OCI-M2 (cell line): ENCODE data around the gene KRTAP10-3.

Source experiments
- DNase-seq: peaks from one replicate; lab custom pipeline; 2025; ENCODE audit not compliant: unreplicated experiment; lab: John Stamatoyannopoulos, UW

The KRTAP10-3 gene

DNA sequence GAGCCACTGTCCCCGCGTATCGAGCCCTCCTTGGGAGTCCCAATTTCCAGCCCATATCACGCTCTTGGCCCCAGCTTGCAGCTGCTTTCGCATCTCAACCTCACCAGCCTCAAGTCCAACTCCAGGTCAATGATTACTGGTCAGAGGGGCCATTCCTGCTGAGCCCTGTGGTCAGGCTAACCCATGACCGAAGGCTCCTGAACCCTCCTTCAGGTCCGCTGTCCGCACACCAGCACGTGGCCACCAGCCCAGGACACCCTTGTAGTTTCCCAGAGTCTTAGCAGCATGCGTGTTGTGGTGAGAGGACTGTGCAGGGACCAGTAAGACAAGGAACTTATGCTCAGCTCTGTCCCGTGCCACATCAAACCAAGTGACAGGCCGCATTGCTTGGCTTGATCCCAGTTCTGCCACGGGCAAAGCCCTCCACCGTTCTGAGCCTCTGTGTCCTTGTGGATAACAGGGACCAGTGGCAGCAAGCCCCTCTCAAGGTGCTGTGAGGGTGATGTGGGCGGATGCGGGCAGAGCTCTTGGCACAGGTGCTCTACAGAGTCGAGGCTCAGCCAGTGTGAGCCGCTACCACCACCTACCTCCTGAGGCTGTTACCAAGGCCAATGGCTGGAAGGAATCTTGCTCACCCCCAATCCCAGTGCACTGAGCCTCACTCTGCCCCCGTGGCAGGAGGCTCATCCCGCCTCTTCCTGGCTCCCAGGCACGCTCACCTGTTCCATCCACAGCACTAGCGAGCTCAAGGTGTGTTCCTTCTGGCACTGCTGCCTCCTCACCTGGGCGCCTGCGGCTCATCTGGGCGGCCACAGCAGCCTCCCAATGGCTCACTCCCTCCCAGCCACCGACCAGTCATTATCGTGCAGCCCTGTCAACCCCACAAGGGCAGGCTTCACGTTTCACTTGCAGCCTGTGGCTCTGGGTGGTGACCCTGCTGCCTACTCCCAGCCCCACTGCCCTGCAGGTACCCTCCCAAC, 39.0 kb downstream of the KRTAP10-3 start:
- DNase-seq, result no peak

DNA sequence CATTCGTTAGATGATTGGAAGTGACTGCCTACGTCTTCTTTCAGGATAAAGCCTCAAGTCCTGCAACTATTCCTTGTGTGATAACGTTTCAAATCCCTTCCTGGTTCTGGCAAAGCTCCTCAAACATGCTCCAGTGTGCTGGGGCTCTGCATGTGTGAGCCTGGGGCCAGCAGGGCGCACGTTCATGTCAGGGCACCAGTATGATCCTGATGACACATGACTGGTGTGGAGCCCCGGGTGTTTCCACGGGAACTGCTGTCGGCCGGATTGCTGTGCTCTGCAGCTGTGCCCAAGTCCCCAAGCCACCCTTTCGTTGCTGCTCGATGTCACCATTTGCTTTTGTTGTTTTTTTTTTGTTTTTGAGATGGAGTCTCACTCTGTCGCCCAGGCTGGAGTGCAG, 39.9 kb downstream of the KRTAP10-3 start:
- DNase-seq, result no peak

DNA sequence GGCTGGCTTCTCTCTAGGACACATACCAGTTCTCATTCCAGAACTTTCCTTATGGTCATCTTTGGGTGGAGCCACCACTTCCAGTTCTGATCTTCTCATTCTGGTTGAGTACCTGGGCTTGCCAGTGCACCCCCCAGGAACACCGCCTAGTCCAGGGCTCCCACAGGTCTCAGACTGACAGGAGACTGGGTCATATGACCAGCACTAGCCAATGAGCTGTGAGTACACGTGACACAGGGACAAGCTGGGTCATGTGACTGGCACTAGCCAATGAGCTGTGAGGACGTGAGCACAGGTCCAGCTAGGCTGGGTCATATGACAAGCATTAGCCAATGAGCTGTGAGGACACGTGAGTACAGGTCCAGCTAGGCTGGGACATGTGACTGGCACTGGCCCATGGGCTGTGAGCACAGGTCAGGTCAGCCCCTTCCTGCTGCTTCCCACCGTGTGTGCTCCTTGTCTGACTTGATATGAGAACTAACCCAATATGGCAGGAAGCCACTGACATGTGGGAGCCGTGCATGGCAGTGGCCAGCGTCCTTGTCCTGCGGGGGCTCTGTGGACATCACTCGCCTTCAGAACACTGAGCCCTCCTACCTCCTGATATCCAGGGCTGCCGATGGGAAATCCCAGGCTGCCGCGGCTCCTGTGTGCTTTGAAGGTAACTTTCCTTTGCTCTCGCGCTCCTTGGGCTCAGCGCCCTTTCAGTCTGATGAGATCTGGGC, 41.3 kb downstream of the KRTAP10-3 start:
- no peak for DNase-seq

DNA sequence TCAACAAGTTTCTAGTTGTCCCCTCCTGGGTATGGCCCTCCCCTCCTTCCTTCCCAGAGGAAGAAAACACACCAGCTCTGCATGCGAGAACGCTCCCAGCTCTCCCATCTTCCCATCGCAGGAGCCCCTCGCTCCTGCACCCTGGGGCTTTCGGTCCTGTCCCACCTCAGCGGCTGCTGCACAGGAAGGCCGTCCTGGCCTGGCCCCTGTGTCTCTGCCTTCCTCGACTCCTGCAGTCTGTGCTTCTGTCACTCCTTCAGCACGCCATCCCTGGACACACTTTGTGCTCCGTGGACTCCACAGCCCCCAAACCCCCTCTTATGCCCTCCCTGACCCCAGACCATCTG, 41.8 kb downstream of the KRTAP10-3 start:
- no peak for DNase-seq

DNA sequence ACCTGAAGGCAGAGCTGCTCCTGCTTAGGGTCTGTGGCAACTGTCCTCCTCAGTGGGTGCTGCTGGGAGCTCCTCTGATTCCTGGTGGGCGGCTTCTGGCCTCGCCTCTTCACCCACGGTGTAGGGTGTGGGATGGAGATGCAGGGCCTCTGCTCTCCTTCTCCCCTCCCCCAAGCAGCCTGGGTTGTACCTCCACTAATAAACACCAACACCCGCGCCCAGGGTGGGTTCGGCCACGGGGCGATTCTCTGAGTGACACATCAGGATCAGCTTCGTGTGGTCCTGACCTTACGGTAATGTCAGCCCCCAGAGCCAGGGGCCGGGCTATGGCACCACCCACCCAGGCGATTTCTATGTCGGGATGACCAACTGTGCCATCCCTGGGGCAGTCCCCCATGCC, 42.3 kb downstream of the KRTAP10-3 start:
- DNase-seq, result no peak

DNA sequence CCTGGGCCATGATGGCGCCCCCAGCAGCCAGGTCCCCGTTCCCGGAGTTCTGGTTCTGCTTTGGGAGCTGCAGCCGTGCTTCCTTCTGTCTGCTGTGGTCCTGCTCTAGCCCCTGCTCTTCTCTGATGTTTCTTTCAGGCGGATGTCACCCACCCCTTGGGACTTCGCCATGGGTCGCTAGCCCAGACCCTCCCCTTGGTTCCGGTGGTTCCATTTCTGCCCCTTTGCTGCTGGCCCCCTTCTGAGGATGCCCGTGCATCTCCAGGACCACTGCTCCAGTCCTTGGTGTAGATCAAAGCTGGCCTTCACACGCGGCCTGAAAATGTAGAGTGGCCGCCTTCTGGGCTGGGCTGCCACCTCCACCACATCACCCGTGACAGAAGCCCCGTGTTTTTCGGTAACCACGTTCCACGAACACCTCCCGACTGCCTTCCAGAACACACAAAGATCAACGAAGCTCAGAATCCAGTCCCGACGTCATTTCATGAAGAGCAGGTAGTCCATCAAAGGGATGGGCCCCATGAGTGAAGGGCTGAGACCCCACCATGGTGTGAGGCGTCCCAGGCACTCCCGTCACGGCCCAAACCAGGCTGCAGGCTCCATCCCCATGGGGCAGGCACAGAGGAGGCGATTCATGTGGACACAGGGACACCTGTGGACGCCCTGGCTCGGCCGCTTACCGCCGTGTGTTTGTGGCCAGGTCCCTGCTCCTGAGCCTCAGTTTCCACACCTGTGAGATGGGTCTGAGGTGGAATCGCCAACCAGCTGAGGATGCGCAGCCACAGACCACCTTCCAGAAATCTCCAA, 43.0 kb downstream of the KRTAP10-3 start:
- no peak for DNase-seq

DNA sequence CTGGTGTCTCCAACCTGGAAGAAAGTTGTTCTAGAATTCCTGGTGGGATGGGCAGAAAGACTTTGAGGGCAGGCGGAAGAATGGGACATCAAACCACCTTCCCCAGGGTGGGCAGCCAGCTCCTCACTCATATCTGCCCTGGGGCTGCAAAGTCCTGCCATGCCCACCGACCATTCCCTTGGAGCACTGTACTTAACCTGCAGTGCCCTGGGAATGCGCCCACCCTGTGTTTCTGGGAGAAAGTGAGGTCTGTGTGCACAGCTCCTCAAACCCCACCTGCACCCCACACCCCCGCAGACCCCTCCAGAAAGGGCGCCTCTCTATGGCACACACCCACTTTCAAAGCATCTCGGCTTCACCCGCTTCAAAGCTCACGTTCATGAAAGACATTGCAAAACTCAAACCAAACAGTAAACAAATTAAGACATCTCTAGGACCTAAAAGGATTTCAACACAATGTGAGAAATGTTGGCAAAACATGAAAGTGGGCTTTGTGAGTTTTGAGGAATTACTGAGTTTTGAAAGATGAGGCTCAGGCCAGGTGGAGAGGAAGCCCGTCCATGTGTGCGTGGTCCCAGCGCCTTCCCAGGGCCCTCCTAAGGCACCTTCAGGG, 43.7 kb downstream of the KRTAP10-3 start:
- DNase-seq, result no peak

DNA sequence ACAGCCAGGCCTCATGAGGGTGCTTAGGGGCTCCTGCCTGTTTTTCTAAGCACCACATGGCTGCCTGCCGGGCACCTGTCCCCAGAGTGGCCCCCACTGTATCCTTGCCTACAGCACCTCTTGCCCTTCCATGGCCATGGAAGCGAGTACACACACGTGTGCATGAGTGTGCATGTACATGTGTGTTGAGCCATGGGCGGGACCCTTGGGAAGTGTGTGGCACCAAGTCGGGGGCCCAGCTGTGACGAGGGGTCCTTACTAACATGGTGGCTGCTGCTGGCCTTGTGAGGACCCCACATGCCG, 44.4 kb downstream of the KRTAP10-3 start:
- no peak for DNase-seq

DNA sequence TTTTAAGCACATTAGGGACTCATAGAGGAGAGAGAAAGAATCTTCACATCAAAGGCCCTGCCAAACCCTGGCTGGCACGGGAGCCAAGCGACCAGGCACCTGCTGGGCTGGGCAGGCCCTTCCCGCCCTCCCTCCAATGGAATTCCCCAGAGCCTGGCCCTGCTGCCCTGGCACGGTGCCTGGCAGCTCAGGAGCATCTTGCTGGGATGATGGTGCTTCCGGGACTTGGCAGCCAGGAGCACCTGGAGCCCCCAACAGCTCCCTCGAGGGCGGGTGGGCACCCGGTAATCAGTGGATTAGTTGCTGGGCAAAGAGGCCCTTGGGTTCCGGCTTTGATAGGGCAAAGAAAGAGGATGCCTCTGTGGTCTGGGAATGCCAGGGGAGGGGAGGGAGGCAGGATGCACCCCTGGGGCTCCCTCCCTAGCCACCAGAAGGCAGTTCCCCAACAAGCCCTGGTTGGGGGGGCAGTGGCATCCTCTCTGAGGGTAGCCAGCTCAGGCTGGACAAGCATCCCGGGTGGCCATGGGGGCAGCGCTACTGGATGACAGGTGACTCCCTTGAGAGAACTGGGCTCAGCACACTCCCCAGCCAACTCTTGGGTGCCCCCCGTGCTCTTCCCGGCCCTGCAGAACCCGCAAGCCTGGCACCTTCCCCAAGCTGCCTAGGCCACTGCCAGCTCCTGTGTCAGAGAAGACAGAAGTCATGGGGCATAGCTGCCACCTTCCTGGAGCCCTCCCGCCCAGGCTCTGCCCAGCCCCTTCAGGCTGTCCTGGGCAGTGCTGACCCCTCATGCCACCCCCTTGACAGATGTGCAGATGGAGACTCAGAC, 45.0 kb downstream of the KRTAP10-3 start:
- no peak for DNase-seq

DNA sequence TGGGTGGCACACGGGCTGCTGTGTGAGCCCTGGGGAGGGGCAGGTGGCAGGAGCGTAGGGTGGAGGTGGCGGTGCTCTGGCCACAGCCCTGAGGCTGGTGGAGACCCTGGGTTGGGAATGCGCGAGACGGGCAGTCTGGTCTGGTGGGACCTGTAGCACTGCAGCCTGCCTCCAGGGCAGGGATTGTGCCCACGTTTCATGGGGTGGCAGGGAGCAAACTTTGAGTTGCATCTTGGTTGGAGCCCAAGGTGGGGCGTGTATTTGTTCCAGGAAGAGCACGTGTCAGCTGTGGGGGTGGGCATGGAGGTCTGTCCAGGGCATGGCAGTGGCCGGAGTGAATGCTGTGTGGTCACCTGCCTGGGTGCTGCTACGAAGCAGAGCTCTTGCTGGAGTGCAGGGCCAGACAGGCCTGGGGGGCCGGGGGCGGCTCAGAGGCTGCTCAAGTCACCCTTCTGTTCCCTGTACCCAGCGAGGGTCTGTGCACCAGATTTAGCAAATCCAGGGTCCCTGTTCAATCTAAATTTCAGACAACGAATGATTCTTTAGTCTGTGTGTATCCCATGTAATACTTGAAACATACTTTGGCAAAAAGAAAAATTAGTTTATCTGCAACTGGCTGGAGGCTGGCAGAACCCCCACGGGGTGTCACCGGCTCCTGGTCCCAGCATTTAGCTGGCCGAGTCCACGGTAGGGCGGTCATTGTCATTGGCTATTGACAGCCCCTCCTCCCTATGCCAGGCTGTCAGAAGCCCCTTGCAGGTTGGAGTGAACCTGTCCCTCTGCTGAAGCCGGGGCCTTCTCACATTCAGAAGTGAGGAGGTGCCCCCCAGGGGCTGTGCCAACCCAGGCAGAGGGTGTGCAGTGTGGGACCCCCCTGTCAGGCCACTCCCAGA, 45.9 kb downstream of the KRTAP10-3 start:
- DNase-seq, result no peak

DNA sequence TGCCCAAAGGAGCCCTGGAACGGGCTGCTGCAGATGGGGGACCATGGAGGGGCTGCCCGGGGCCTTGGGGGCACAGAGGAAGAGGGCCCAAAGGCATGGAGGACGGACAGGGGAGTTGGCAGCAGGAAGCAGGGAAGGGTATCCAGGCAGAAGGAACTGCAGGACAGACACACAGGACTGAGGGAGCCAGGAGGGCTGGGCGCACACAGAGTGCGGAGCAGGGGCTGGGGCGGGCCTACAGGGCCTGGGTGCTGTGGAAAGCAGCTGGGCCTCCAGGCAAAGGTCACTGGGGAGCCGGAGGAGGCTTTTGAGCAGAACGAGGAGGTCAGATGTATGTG, 46.7 kb downstream of the KRTAP10-3 start:
- DNase-seq, result no peak

DNA sequence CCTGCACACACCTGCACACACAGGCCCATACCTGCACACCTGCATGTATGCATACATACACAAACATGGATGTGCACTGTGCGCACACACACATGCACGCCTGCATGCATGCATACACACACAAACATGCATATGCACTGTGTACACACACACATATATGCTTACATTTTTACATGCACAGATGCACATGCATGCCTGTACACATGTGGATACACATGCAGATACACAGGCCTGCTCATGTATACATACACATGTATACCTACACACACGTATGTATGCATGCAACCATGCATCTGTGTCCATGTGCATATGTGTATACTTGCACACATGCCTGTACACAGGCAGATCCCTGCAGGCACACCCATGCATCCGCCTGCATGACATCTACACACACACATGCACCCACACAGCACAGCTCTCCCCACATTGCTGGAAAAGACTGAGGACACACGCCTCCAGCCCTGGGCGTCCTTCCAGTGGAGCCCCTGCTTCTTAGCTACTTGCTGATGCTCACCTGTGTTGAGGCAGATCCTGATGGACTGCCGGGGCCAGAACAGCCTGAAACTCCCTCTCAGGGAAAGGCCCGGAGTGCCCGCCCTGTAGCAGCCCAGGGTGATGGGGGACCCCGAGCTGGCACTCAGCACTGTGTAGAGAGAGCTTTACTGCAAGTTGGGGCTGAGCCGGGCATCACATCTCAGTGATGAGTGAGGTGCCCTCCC, 47.2 kb downstream of the KRTAP10-3 start:
- DNase-seq, result no peak

DNA sequence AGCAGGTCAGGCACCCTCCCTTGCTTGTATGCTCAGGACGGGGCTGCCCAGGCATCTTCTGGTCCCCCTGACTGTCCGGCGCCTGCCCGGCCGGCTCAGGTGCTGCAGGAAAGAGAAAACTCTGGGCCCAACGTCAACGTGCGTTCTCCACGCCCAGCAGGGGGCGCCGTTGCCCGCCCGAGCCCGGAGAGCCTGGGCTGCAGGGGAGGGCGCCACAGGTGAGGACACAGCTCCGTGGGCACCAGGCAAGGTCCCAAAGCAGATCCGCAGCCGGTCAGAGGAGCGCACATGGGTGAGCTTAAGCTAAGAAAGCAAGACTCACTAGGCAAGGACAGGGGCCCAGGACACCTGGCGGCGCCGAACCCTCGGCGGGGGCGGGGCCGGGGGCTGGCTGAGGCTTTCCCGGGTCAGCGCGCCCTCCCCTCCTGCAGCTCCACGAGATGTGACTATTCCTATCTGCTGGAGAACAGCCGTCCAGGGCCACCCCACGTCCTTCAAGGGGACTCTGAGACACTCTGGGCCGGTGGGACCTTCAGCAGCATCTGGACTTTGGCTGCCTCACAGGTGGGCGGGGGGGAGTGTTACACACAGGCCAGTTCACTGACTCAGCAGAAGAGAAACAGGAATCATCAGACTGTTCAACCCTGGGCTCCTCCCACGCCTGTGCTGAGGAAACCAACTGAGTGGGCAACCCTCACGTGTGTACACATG, 47.9 kb downstream of the KRTAP10-3 start:
- no peak for DNase-seq

DNA sequence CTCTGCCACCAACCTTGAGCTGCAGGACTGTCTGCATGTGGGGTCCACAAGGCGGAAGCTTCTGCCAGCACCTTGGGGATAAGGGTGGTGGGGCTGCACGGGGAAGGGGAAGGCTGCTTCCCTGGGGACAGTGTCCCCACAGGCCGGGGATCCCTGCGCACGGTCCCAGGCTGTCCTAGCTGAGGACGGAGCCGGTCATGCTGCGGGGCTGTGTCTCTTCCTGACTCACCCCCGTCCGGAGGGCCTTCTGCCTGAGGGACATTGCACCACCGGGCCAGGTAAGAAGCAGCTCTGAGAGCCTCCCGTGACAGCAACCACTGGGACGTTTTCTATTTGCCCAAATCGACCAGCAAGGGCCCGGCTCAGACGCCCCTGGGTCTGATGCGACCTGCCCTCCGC, 48.5 kb downstream of the KRTAP10-3 start:
- no peak for DNase-seq

DNA sequence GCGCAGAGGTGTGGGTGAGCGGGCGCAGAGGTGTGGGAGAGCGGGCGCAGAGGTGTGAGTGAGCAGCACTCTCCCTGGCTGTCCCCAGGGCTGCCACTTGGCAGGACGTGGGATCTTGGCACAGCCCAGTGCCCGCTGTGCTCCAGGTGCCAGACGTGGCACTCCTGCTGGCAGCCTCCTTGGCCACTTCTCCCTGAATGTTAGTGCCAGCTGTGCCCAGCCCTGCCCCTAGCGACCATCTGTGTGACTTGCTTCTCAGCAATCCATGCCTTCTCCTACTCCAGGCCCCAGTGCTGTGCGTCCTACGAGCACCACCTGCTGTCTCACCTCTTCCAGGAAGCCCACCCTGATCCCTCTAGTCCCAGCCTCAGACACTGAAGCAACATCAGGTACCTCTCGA, 49.1 kb downstream of the KRTAP10-3 start:
- no peak for DNase-seq

DNA sequence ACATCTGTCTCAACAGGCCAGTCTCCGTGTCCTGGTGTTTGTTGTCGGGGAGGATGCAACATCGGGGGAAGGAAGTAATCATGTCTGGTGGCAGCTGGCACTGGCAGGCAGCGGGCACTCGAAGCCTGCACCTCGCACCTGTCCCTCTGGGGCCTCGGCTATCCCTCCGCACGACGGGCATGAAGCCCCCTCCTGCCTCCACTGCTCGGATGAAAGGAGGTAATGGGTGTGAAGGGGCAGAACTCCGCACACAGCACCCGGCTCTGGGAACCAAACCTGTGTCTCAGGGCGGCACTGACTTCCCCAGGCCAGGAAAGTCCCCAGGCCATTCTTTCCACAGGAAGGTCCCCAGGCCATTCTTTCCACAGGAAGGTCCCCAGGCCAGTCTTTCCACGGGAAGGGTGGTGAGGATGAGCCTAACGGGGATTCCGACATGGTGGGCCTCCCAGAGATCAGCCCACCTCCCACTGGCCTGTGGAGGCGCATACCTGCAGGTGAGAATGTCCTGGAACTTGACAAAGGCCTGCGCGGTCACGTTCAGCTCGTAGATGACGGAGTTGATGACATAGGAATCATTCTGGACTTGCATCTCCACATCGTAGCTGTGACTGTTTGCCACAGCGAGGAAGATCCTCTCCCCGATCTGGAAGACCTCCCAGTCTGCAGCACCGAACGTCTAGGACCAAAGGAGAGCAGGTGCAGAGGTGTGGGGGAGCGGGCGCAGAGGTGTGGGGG, 49.7 kb downstream of the KRTAP10-3 start:
- no peak for DNase-seq

DNA sequence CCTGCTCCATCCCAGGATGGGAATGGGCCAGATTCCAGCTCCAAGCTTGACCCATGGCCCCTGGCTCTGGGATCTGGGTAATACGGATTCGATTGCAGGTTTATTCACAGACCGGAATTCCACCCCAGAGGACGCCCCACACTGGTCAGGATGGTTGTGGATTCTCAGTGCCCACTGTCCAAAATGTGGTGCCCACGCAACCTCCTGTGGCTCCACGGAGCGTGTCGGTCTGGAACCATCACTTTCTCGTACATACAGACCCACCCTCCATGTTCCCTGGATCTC, 50.2 kb downstream of the KRTAP10-3 start:
- no peak for DNase-seq
